GM18519 (cell line): ENCODE data around the gene S100A2.

Source experiments
- ATAC-seq: cut with Tn5 transposase; IDR thresholded peaks from one replicate; pipeline ENCODE4 v1.9.1; 2021; ENCODE audit warnings: mild to moderate bottlenecking, moderate library complexity; ENCODE audit not compliant: unreplicated experiment, low FRiP score

S100A2 gene

DNA sequence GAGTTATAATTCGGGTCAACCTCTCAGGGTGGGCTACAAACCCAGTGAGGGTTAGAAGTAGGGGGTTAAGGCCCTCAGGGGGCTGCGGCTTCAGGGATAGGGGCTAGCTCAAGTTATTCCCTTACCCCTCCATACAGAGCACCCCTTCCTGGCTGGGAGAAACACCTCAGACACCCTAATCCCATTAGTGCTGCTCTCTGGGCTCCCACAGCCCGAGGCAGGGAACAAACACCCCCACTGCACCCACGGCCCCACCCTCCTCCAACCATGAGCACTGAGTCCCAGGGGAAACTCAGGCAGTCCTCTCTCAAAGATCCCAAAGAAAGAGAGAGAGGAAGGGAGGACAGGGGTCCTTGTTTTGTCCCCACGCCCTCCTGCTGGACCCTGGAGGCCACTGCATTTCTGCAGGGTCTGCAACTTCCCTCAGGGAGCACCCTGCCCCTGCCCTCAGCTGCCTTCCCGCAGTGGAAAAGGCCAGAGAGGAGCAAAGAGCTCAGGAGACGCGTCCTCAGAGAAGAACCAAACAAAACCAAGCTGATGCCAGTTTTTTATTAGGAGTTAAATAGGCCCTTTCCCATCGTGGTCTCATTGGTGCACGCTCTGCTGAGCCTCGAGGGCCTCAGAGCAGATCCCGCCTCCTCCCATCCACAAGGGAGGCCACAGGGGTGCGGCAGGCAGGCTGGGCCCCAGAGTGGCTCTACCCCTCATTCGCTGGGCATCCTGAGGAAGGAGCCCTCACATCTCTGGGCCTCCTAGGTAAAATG lies 18.7 kb downstream of the S100A2 start:
- no peak for ATAC-seq

DNA sequence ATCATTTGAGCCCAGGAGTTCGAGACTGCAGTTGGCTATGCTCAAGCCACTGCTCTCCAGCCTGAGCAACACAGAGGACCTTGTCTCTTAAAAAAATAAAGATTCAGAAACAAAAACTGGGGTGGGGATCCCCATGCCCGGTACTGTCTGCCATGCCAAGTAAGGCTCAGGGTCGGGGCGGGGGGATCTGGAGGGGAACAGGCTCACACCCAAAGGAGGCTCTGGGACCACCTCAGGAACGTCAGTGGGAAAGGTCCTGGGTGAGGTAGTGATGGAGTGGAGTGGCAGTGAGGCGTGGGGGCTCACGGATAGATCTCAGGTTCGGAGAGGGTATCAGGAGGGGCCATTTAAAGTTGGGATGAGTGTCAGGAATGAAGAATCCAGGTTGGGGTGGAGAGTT lies 19.3 kb downstream of the S100A2 start:
- ATAC-seq = no peak

DNA sequence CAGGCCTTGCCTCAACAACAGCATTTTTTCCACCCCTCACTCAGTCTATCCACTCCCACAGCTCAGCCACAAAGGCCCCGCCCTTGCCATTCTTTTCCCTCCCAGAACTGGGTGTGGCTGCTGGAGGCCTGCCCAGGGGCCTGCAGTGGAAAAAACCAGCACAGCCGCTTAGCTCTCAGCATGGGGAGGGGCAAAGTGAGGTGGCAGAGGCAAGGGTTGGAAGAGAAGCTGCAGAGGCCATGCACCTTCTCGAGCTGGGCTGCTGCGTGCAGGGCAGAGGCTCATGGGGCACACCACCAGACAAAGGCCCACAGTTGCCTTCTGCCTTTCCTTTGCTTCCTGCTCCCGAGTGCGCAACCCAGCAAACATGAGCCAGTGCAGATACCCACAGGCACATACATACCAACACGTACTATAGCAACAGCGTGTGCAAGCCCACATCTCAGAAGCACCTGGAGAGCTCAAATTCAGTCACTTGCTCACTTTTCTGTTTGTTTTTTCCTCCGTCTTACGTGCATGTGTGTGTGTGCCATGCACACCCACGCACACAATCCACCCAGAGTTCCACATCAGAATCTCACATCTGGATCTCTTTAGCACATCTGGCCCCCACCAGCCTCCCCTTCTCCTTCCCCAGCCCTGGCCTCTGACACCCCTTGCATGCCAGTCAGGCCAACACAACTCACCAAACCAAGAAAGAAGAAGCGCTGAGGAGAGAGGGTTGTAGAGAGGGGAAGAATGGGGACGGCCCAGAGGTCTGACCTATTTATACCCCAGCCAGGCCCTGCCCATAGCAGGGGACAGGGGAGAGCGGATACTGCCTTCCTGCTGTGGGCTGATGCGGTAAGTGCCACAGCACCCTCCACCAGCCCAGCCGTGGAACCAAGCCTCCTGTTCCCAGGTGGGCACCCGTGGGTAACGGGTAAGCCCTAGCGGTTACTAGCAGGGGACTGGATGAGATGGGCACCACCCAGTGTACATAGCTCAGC lies 20.3 kb downstream of the S100A2 start, which contains the start of gene S100A4:
Gene S100A4, minus strand, starts transcription at position 740 of the 989 bp plus-strand sequence. CDS start 1,012 bp downstream, outside the sequence.
- ATAC-seq = no peak

DNA sequence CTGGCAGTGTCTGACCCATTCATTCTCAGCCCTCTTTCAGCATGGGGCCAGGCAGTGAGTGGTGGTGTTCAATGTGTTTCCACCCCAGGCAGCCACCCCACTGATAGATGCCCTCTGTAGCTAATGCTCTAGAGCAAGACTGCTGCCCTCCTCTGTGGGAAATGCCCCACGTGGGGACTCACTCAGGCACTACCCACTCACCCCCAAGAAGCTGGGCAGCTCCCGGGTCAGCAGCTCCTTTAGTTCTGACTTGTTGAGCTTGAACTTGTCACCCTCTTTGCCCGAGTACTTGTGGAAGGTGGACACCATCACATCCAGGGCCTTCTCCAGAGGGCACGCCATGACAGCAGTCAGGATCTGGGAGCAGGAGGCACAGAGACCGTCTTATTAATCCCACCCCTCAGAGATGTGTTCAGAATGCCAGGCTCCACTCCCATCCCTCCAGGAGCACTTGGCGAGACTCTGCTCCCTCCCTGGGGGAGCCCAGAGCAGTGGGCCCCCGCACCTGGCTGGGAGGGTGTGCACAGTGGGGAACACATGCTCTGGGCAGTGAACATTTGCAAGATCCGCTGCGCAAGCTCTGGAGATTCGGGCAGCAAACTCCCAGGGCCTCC lies 21.1 kb downstream of the S100A2 start:
- ATAC-seq = no peak

DNA sequence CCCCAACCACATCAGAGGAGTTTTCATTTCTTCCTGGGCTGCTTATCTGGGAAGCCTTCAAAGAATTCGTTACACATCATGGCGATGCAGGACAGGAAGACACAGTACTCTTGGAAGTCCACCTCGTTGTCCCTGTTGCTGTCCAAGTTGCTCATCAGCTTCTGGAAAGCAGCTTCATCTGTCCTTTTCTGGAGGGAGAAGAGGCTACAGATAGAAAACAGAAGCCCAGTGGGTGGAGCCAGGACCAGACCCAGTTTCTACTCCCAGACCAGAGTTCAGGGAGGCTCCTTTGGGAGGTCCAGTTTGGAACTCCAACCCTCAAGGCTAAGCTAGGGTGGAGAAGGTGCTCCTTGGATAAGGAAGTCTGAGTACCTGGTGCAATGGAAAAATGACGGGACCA lies 21.9 kb downstream of the S100A2 start:
- ATAC-seq = no peak

DNA sequence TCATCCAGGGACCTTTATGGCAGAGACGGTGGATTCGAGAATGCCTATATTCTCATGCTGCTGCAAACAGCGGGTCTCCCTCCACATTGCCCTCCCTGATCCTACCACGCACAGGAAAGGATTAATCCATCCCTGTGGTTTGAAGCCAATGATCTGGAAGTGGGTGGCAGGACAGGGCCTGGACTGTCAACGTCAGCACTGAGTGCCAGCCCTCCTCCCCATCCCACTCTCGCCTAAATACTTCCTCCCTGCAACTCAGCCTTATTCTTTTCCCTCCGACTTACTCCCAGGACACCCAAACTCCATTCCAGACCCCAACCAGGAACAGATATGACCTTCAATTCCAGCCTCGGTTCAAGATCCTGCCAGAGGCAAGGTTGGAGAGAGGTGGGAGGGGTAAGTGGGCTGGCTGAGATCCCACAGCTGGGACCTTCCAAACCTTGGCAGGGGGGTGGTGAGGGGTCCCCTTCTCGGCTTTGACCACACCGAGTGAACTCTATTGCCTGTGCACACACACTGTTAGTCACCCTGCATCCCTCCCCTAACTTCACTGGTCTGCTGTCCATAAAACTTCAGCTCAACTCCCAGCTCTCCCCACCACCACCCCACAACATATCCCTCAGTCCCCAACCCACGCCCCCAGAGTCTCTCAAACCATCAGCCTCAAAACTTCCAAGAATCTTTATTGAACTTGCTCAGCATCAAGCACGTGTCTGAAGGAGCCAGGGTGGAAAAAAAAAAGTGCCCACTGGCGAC lies 22.5 kb downstream of the S100A2 start:
- no peak for ATAC-seq

DNA sequence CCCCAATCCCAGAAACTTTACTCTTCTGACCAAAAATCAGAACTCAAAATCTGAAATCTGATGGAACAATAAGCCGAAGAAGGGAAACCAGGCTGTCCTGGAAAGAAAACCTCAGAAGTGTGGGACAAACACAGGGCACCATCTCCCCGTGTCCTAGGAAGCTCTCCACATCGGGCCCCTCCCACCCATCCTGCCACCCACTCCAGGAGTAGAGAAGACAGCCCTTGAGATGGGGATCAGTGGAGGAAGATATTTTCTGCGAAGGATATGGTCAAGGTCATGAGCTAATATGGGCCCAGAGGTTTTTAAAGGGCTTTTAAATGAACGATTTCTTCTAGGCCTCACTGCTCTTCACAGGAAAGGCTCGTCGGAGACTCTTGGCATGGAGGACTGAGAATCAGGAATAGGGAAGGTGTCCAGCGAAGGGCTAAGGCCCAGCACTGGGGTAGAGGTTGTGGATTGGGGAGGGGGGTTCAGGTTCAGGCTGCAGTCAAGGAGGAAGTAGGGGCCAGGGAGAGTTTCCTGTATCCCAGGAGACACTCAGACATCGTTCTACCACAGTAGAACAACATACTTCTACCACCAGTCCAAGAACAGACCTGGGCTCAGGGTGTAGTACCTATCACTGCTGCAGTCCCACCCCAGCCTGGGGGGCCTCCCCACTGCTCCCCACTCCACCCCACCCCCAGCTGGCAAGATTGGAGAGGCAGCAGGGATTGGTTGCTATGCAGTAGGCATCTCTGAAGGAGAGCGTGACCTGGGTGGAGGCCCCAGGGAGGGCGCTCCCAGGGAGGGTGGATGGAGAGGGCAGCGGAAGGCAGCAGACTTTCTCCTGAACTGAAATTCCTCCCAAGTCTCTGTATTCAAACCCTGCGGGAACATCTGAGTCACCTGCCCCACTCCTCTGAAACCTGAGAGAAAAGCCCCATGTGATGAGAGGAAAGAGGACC lies 23.7 kb downstream of the S100A2 start:
- no peak for ATAC-seq

DNA sequence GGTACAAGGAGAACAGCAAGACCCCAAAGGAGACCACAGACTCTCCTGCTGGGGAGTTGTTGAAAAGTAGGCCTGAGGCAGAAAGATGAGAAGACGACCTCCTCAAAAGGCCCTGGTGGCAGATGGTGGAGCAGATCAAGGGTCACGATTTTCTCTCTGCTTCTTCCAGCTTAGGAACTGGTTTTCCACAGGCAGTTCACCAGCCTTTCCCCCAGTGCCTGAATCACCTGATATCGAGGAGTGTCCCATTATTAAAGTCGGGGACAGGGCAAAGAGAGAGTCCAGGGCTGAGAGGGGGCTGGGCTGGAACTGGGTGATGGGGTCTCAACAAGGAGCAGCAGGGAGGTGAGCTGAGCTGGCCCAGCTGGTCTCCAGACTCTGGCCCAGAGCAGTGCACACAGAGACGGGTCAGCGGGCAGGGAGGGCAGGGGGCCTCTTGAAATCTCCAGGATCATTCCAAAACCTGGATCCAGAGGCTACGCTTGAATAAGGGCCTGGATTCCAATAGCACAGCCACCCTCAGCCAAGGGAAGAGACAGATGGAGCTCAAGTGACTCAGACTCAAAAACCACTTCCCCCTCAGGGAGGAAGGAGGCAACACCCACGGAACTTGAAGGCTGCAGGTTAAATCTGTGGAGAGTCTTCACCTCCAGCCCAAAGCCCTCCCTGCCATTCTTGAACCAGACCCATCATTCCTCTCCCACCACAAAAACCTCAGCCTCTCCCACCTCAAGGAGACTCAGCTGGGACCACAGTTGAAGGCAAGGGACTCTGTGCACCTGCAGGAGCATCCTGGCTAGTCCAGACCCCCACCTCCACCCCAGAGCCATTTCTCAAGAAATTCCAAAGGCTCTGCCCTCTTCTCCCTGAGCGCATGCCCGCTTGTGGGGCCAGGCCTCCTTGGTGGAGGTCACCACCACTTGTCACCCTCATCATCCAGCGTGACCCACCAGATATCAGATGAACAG lies 25.0 kb downstream of the S100A2 start, which contains the start of gene S100A5:
Gene S100A5, minus strand, starts transcription at position 541 of the 968 bp plus-strand sequence. CDS start 743 bp downstream, outside the sequence.
- ATAC-seq = no peak

DNA sequence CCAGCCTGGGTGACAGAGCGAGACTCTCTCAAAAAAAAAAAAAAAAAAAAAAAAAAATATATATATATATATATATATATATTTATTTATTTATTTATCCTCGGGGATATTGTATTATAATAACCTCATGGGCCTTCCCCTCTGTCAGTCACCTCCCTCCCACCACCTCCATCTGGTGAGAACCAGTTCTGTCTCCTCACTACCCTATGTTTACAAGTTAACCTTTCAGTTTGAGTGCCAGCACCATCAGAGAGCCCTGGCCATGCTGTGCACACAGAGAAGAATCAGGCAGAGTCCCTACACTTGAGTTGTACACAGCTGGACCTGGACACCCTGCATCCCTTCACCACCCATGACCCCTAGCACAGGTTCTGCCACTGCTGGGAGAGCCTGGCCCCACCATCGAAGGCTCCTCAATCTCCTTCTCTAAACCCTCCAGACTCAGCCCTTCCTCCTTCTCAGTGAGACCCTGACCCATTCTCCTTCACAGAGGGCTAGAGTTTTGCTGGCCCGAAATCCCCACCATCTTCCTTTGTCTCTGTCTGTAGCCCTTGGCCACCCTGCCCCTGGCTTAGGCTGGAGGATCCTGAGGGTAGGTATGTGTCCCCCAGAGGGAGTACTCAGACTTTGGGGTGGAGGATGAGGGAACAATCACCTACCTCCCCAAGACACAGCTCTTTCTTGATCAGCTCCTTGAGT lies 26.1 kb downstream of the S100A2 start:
- no peak for ATAC-seq

DNA sequence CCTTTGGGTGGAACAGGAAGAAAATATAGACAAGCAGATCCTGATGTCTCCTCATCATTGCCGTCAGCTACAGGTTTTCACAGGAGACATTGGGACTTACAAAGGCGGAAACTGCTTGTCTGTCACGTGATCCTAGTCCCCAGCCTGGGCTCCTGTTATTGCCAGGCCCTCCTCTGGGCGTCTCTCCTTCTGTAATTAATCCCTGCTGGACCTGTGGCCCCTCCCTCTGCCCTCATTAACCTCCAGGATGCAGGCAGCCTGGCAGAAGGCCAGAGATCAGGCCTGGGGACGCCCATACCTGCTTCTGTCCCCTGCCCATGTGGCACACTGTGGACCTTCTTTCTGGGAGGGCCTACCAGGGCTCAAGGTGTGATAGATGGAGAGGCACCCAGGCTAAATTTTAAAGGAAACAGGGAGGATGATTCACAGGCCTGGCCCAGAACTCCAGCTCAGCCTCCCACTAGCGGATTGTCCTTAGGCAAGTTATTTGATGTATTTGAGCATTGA lies 27.3 kb downstream of the S100A2 start:
- no peak for ATAC-seq

DNA sequence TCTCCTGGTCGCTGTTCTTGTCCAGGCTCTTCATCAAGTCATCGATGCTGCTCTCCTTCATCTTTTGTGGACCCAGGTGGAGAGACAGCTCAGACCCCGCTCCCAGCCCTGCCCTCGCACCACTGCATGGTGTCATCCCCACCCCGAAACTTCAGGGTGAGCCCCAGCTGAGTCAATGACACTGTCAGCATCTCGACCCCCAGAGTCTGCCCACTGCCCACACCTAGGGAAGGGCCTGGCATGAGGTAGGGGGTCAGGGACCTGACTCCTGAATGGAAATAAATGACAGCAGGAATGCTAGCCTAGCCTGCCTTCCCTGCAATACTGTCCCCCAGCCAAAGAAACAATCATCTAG lies 28.3 kb downstream of the S100A2 start:
- ATAC-seq = no peak

DNA sequence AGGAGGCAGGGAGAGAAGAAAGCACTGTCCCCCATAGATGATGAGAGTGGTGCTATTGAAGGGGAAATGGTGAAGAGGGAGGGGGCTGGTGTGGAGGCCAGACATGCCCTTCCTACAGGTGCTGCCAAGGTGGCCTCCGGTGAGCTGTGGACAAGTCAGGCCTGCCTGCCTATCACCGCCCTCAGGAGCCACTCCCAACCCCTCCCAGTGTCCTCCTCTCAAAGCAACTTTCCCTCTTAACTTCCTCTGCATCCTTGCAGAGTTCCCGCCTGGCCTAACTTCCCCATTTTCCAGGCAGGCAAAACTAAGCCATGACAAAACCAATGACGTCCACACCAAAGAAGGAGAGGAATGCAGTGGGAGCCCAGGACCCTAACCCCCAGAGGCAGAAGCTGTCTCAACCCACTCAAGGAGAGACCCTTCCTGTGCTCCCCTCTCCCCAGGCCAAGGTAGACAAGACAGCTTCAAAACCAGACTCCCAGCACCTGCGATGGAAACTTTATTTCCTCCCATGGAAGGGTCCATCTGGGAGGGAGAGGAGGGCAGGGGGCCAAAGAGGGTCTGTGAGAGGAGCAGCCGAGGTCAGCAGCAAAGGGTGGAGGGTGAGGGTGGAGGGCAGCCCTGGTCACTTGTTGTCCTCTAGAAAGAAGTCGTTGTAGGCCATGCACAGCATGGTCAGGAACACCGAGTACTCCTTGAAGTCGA lies 28.8 kb downstream of the S100A2 start:
- no peak for ATAC-seq

DNA sequence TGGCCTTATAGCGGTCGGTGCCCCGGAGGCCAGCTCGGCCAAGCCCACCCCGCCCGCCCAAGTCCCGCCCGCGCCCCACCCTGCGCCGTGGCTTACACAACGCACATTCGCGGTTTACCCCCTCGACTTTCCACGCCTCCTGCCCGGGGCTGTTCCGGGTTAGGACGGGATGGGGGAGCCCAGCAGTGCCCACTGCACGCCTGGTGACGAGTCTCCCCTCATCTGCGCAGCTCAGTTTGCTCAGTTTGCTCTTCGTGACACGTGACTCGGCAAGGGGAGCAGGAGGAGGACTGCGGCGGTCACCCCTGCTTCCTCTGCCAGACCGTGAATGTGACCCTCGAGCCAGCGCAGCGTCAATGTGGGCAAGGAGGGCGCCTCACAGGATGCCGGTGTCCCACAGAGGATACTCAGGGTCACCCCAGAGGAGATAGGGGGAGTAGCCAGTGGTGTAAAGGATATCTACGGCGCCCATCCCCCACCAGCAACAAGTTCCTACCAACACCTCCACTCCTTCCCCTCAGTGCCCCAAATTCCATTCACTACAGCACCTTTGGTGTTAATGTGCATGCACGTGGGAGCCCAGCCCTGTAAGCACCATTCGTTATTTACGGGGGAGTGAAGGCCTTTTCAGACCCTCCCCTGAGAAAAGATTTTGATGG lies 29.5 kb downstream of the S100A2 start:
- ATAC-seq = no peak

DNA sequence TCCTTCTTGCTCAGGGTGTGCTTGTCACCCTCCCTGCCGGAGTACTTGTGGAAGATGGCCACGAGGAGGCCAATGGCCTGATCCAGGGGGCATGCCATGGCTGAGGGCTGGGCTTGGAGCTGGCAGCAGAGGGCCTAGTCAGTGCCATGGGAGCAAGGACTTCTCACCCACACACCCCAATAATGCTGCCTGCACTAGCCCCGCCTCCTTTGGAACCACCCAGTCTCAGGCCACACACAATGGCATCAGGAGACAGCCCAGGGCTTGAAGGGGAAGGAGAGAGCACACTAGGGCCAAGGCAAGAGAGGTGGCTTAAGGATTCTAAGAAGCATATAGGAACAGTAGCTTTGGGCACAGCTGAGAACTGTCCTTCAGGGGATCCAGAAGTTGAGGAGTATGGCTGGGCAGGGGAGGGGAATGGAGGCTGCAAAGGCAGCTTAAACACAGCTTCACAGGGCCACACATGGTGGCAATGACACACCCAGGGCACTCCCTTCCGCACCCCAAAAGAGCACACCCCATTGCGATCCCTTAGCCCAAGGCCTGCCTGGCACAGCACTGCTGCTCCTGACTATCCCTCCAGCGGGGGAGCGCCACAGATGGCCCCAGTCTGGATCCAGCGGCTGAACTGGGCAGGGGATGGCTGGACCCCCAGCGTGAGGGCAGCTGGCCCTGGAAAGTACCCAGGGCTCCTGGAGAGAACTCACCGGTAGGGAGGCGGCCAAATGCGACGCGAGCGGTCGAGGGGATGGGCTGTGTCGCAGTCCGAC lies 30.2 kb downstream of the S100A2 start, which contains the start of gene S100A6:
Gene S100A6, minus strand, starts transcription at position 750 of the 770 bp plus-strand sequence. Its CDS starts 652 bp downstream, at position 98.
- ATAC-seq = no peak

DNA sequence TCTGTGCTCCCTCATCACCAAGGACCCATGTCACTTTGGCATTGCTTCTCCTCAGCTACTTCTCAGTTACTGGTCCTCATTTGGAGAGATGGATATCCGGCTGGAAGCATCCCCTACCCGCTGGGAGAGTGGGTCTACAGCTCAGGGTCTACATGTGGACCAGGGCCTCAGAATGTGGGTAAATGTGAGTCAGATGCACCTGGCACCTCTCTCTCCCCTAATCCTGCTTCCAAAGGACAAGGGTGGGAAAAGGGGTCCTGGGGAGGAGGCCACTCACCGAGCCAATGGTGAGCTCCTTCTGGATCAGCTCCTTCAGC lies 30.8 kb downstream of the S100A2 start:
- no peak for ATAC-seq
